CD4-positive, alpha-beta T cell treated with Interleukin-4 for 1 hour (primary cell): ENCODE measurements around the gene GINS3.

Experiments used
- DNase-seq, 2 donors: peaks; one replicate each; pipeline ENCODE4 v3.0.0-alpha.2; 2020 to 2022

GINS3 gene

DNA sequence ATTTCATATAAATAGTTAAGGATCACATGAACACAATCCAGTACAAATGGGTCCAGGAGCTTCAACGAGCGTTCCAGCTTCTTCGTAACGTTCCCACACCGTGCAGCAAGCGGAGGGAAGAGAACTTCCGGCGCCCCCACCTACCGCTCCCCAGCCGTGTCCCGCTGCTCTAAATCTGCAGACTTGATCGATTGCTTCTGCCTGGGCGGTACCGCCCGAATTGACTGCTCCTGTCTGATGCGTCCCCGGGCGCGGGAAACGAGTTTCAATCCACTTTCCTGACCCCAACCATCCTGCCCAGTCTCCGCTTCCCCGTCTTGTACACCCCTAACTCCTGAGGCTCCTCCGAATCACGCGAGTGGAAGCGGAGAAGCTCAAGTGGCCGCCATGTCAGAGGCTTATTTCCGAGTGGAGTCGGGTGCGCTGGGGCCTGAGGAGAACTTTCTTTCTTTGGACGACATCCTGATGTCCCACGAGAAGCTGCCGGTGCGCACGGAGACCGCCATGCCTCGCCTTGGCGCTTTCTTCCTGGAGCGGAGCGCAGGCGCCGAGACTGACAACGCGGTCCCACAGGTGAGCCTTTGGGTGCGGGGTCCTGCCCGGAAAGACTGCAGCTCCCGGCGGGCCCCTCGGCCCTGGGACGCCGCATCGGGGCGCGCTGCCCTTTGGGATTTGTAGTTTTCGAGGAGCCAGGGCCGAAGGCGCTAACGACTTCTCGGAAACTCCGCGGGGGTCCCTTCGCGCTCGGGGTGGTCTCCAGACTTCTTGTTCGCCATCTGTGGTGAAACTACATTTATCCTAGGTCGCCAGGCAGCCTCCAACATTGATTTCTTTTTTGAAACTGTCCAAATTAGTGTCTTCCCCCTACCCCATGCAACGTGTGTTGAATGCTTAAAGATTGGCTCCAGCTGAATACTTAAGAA is at the start of gene GINS3:
TSS of gene GINS3 (plus strand) at position 257 of the 923 bp plus-strand sequence. CDS start at position 388, 131 bp downstream.
- peak; percentile 81 to 87 for DNase-seq

DNA sequence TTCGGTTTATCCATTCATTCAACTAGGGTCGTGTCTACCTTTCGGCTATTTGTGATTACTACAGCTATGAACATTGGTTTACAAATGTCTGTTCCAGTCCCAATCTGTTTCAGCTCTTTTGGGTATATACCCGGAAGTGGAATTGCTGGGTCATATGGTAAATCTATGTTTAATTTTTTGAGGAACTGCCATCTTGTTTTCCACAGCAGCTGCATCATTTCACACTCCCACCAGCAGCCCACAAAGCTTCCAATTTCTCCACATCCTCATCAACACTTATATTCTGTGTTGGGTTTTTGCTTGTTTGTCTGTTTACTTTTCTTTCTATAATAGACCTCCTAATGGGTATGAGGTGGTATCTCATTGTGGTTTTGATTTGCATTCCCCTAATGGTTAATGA is 48.7 kb upstream of the GINS3 start:
- DNase-seq, result no peak

DNA sequence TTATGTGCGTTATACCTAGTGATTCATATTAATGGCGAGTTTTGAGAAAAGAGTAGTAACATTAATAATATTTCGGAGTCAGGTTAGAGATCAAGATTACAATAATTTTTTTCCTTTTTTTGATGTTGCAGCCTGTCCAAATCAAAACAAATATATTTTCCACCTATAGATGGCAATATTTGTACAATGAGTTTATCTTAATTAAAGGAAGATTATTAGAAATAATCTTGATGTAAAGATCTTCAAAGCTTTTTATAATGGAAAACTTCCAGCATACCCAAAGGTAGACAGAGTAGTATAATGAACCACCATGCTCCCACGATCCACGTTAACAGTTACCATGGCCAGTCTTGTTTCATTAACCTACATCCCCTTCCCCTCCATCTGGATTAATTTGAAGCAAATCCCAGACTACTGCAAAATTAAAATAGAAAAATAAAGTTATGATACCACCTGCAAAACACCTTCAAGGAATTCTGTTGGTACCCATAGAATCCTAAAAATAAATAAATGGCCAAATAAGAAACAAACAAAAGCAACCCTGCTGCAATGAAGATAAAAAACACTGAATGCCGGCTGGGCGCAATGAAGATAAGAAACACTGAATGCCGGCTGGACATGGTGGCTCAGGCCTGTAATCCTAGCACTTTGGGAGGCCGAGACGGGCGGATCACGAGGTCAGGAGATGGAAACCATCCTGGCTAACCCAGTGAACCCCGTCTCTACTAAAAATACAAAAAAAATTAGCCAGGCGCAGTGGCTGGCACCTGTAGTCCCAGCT is 46.5 kb upstream of the GINS3 start:
- DNase-seq, result peak in 1 of 2 donors; percentile 10

DNA sequence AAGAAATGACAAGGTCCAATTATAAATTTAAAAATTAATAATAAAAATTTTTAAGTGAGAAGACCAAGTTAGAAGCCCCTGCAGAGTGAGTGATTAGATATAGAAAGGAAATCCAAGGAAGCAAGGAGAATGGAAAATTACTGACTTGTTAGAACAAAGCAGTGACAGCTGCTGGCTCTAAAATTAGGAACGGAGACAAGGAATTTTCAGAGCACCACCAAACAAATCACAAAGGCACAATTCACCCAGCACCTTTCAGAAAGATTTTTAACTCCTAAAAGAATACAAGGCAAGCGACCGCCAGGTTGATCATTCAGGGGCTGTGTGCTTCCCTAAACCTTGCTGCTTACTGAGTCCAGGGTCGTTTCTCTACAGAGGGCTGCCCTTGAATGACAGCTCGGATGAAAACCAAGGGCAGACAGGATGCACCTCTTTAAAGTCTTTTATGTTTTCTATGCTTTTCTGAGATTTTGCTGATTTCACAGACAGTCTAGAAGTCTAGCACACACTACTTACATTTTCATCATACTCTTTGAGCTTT is 45.4 kb upstream of the GINS3 start:
- DNase-seq, result no peak

DNA sequence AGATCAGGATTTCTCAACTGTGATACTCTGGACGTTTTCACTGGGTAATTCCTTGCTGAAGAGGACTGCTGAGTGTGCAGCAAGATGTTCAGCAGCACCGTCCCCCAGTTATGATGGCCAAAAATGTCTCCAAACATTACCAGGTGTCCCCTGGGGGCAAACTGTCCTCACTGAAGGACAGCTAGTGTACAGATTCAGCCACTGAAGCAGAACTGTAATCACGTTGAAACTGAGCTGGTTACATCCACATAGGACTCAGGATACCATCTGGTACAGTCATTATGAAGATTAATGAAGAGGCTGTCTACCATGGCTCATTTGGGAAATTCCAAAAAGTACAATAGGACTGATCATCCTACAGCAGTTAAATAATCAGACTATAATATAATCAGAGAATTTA is 43.3 kb upstream of the GINS3 start:
- no peak for DNase-seq

DNA sequence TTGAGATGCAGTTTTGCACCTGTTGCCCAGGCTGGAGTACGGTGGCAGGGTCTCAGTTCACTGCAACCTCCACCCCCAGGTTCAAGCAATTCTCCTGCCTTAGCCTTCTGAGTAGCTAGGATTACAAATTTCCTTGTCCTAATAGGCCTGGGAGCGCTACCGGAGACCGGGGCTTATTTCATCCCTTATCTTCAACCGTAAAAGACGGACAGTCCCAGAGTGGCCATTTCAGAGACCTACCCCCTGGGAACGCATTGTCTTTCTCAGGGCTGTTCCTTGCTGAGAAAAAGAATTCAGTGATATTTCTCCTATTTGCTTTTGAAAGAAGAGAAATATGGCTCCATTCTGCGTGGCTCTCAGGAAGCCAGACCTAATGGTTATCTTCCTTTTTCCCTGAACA is 39.6 kb upstream of the GINS3 start:
- DNase-seq, result no peak

DNA sequence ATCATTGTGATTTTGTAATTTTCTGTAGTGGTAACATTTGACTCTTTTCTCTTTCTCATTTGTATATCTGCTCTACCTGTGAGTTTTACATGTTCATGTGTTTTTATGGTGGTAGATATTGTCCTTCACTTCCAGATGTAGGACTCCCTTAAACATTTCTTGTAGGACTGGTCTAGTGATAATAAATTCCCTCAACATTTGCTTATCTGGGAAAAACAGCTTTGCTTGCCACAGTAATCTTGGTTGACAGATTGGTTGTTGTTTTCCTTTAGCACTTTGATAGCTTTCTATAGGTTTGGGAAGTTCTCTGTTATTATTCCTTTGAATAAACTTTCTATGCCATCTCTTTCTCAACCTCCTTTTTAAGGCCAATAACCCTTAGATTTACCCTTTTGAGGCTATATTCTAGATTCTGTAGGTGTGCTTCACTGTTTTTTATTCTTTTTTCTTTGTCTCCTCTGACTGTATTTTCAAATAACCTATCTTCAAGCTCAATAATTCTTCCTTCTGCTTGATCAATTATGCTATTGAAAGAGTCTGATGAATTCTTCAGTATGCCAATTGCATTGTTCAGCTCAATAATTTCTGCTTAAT is 32.1 kb upstream of the GINS3 start:
- no peak for DNase-seq

DNA sequence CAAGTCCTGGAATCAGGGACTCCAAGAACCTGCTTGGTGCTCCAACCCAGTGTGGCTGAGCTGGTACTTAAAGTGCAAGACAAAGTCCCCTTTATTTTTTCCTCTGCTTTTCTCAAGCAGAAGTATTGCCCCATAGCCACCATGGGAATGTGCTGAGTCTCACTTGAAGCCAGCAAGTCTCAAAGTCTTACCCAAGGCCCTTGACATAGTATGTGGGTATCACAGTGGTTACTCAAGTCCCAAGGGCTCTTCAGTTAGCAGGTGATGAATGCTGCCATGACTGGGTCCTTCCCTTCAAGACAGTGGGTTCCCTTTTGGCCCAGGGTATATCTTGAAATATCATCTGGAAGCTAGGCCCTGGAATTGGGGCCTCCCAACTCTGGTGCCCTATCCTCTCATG is 30.5 kb upstream of the GINS3 start:
- no peak for DNase-seq

DNA sequence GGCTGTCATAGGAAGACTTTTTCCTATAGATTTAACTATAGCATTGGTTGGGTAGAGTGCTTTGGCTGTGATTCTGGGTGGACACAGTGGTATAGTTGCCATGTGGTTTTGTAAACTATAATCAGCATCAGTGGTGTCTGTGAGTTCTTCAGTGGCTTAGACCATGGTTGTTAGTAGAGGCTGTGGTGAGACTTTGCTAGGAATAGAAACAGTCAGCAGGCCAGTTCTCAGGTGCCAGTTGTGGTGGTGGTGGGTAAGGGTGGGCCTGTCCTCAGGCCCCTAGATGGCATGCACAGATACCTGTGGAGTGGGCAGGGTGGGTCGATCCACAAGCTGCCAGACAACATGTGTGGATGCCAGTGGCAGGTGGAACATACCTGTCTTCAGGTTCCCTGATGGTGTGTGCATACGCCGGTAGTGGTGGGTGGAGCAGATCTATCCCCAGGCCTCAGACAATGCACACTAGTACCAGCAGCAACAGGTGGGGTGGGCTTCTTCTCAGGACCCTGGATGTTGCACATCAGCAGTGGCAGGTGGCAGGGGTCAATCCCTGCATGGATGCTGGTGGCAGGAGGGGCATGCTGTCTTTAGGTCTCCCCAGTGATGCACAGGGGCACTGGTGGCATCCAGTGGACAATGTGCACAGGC is 28.4 kb upstream of the GINS3 start:
- no peak for DNase-seq

DNA sequence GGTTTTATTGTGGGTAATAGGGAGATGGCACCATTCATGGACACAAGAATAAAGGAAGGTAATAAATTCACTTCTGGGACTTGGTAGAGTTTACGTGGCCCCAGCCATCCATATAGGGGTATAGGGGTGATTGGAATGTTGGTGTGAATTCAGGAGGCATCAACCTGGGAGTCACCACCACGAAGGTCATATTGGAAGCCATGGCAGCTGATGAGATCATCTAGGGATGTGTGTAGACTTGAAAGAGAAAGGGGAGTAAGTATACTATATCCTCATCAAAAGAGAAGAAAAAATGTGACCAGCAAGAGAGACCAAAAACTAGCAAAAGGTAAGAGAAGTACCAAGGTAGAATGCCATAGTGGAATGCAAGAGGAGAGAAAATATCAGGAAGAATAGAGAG is 26.6 kb upstream of the GINS3 start:
- DNase-seq, result no peak

DNA sequence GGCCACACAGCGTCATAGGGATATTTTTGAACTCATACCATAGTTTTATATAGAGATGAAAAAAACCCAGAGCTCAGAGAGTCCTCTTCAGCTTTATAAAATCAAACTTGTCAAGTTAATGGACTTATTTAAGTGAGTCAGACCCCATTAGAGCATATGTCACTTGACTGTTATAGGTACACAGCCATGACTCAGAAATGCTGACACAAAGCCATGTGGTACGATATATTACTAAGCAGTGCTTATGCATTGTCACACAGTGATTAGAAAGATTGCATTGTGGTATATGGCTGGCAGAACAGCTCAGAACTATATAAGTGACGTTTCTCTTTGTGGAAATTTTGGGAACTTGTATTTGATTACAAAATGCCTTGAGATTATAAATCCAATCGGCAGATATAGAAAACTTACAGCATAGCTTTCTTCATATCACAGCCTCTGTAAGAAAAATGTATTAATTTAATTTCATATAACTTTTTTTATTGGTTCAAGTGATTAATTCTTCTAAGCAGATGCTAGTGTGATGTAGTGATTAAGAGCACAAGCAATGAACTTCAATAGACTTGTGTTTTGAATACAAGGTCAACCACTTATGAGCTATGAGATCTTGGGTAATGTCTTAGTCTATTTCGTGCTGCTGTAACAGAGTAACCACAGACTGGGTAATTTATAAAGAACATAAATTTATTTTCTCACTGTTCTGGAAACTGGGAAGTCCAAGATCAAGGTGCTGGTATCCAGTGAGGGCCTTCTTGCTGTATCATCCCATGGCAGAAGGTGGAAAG is 25.8 kb upstream of the GINS3 start:
- no peak for DNase-seq

DNA sequence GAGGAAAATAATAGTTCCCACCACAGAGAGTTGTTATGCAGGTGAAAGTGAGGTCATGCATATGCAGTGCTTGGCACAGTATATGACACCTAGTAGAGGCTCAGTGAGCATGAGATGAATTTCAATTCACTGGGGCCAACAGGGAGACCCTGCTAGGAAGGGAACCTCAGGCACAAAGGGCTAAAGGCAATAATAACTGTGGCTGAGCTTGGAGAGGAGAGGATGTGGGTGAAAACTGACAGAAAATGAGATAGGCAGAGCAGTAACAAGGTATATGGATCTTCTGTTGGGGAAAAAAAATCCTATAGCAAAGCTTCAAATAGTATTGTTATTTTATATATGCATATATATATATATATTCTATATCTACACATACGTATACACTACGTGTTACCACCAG is 25.0 kb upstream of the GINS3 start:
- no peak for DNase-seq

DNA sequence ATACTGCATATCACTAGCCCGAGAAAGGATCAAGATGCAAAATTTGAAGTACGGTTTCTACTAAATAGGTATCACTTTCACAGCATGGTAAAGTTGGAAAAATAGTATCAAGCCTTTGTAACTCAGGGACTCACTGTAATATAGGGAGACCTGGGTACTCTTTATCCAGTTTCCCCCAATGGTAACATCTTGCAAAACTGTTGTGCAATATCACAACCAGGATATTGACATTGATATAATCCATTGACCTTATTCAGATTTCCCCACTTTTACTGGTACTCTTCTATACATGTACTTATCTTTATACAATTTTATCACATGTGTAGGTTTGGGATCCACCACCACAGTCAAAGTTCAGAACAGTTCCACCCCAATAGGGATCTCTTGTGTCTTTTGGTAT is 20.4 kb upstream of the GINS3 start:
- no peak for DNase-seq

DNA sequence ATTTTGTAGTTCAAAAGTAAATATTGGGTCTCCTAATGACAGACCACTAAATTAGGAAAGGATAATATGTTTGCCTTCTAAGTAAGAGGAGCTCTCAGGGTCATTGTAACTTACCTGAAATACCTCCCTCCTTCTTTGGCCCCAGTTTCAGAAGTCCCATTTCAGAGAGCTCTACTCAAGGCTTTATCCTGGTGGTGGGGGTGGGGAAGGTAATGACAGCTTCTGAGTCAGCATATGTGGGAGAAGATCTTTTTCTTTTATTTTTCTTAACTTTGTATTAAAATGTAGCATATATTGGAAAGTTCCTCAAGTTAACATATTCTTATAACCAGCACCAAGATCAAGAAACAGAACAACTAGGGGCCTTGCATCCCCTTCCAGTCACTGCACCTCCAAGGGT is 16.9 kb upstream of the GINS3 start:
- DNase-seq, result no peak

DNA sequence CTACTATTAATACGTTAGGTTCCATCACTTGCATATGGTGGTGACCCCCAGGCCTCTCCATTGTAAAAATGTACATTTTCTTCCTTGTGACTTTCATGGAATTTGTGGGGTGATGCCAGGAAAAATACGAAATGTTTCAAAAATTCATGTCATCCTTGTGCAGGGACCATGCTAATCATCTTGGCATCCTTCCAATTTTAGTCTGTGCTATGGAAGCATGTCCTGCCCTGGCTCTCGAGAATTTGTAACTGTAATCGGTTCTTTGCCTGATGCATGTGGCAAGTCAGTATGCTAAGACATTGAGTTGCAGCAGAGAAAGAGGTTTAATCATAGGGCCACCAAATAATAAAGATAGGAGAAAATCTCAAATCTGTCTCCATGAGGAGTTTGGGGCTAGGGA is 14.3 kb upstream of the GINS3 start:
- DNase-seq, result no peak

DNA sequence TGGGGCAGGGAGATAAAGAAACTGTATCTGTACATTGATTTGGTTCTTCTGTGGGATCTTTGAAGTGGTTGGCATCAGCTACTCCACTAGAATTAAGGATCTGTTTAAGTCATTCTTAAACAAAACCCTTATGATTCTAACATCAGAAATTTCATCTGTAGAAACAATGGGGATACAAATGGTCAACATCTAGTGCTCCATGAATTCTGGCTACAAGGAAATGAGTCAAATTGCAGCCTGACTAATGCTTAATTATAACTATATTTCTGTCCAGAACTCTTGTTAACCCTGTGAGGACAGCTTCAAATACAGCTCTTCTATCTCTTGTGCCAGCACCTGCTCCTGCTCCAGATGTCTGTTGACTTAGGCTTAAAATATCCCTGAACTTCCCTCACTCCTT is 13.9 kb upstream of the GINS3 start:
- DNase-seq, result no peak

DNA sequence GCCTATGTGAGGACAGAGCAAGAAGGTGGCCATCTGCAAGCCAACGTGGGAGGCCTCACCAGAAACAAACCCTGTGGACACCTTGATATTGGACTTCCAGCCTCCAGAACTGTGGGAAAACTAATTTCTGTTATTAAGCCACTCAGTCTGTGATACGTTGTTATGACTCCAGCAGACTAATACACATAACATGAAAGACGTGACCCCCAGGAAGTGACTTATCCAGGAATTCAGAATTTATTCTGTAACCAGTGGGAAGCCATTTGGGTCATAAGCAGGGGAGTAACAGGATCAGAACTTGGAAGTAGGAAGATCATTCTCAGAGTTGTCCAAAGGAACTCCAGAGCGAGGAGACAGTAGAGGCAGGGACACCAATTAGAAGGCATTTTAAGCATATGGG is 12.5 kb upstream of the GINS3 start:
- DNase-seq, result no peak

DNA sequence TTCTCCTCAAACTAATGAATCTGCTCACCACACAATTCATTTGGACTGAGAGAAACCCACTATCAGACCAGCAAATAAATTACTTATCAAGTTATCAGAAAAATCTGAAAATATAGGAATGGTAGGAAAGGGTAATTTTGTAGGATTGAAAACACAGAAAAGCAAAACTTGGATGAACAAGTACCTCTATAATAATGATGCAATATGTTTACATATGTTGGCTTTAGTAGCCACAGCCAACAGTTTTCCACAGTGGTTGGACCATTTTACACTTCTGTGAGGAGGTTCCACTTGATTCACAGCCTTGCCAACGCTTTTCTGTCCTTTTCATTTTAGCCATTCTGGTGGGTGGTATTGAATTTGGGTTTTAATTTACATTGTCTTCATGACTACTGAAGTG is 10.6 kb upstream of the GINS3 start:
- DNase-seq, result no peak

DNA sequence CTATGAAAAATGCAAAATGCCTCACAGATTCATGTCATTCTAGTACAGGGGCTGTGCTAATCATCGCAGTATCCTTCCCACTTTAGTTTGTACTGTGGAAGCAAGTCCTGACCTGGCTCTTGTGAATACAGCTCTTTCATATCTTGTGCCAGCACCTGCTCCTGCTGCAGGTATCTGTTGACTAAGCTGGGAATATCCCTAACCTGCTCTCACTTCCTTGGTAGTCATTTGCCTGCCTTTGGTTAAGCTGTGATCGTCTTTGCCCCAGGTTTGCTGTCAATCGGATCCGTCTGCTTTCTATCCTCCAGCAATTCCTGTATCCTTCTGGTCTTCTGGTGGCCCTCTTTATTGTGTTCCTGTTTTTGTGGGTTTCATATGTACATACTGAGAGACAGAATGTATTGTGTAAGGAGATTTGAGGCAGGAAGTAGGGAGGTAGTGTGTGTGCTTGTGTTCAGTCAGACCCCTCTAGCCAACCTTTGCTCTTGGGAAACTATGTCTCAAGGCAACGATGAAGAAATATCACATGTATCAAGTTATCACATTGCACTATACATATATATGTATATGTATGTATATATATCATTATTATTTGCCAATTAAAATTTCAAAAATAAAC is 7.7 kb upstream of the GINS3 start:
- no peak for DNase-seq

DNA sequence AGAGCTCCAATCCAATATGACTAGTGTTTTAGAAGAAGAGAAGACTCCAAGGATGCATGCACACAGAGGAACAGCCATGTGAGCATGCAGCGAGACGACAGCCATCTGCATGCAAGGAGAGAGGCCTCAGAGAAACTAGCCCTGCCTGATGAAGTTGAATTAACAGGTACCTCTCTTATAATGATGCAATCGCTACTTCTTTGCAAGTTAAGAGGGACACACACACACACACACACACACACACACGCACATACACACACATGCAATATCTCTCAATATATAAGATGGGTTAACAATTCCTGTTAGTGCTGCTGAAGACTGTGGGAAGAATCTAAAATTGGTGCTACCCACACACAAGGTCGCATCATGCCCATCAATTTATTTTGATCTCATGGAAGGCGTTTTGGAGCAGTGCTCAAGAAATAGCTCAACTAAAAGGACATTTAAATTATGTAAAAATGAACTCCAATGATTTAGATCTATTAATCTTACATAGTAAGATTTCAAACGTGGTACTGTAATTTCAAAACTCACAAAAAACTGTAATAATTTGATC is 7.0 kb upstream of the GINS3 start:
- no peak for DNase-seq

DNA sequence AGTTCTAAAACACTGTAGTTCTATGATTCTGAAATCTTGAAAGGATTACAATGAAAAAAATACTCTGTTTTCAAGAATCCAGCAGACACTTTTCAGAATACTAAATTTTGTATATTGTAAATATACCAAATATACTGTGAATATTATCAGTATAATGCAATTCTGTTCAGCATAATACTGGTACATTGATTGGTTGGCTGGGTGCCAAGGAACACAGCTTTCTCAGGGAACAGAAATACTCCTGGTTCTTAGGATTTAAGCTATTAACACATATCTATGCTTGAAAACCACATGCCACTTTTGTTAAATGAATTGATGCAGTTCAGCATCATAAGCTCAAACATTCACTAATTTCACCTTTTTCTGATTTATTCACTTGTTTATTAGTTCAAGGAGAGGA is 2.5 kb upstream of the GINS3 start:
- no peak for DNase-seq
